ENCODE results near the gene DUSP15.

DNA sequence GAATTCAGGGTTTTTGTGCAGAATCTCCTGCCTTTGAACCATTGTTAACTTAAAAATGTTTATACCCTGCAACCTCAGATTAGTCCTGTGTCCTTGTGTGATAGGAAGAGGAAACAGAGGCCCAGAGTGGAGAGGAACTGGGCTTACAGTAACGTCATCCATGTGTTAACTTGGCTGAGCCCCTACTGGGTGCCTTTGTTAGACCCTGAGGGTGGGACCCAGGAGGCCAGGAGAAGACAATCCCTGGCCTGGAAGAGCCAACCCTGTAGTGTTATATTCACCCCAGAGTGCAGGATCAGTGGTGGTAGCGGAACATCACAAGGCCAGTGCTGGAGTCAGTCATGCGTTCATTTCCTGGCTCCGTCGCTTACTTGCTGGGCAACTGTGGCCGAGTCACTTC, 40.6 kb downstream of the DUSP15 start:
- TF ChIP-seq, protein P1, sequence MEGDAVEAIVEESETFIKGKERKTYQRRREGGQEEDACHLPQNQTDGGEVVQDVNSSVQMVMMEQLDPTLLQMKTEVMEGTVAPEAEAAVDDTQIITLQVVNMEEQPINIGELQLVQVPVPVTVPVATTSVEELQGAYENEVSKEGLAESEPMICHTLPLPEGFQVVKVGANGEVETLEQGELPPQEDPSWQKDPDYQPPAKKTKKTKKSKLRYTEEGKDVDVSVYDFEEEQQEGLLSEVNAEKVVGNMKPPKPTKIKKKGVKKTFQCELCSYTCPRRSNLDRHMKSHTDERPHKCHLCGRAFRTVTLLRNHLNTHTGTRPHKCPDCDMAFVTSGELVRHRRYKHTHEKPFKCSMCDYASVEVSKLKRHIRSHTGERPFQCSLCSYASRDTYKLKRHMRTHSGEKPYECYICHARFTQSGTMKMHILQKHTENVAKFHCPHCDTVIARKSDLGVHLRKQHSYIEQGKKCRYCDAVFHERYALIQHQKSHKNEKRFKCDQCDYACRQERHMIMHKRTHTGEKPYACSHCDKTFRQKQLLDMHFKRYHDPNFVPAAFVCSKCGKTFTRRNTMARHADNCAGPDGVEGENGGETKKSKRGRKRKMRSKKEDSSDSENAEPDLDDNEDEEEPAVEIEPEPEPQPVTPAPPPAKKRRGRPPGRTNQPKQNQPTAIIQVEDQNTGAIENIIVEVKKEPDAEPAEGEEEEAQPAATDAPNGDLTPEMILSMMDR (IDR thresholded peaks at IDR 0.05 in 2 of 3, conservative IDR thresholded peaks at IDR 0.05 in 1 of 3; ENCODE audit: insufficient read depth in 2 of 3, low read depth in 1 of 3, low read length in 3 of 3), result no peak
- TF ChIP-seq HDAC6 (IDR thresholded peaks at IDR 0.05; ENCODE audit: low read depth, low read length) (no peak), REST (IDR thresholded peaks at IDR 0.05; ENCODE audit: borderline replicate concordance) (no peak), REST (CRISPR knock-in tag; IDR thresholded peaks at IDR 0.05; ENCODE audit: low read depth) (no peak), TAF1 (IDR thresholded peaks at IDR 0.05; ENCODE audit: control insufficient read depth, extremely low read depth, insufficient read depth, low read length, severe bottlenecking) (no peak), ZNF146 (CRISPR knock-in tag; IDR thresholded peaks at IDR 0.05; ENCODE audit: unreplicated experiment) (no peak), MYC (IDR thresholded peaks at IDR 0.05; ENCODE audit: low read depth, low read length) (no peak), MYC (CRISPR knock-in tag; IDR thresholded peaks at IDR 0.05; ENCODE audit: borderline replicate concordance, low read depth) (no peak), RFX5 (IDR thresholded peaks at IDR 0.05; ENCODE audit: low read depth, low read length) (no peak), MBD2 (IDR thresholded peaks at IDR 0.05; ENCODE audit: borderline replicate concordance, low read depth) (no peak), CUX1 (CRISPR knock-in tag; IDR thresholded peaks at IDR 0.05) (no peak), SAFB2 (IDR thresholded peaks at IDR 0.05; ENCODE audit: borderline replicate concordance, low read depth, low read length, severe bottlenecking) (no peak), POLR2AphosphoS5 (IDR thresholded peaks at IDR 0.05; ENCODE audit: control insufficient read depth, insufficient read depth, low read depth, low read length) (no peak), SRSF1 (IDR thresholded peaks at IDR 0.05; ENCODE audit: low read depth, low read length) (no peak), NFIC (IDR thresholded peaks at IDR 0.05) (no peak)
